Mesenteric fat pad (tissue), 1 donor: Measurements from ENCODE around the gene CCDC74A. TPM values are rescaled to one million over a fixed set of nuclear protein-coding genes. Genes with fewer than 3 reads are reported as not detected.
"Not testable (repeated sequence)": the region's sequence is repeated elsewhere in the genome, so short reads cannot be mapped to it uniquely, and the experiment has no call there.

Source experiments
- DNase-seq: peaks from one replicate; pipeline ENCODE4 v3.0.0-alpha.2; 2020; ENCODE audit warnings: low spot score
- microRNA-seq: library from miRNA; unstranded; fragments of <30 nt; microRNA quantifications from one replicate; pipeline ENCODE4 v1.2.0, GENCODE V29; 2020; ENCODE audit warnings: borderline number of aligned reads
- total RNA-seq: library from RNA; stranded (reverse); fragmentation: NEBNext Ultra II Directional; extraction: Animal tissue kit (Norgen Biotek cat#: 25700); gene quantifications from one replicate; pipeline ENCODE4 v1.2.1, GENCODE V29; 2021
- donor health status: DM: yes; HTN: yes; CAD: no.

CCDC74A gene
- total RNA-seq, 1 donor from 2014 or later = 0.96 TPM

DNA sequence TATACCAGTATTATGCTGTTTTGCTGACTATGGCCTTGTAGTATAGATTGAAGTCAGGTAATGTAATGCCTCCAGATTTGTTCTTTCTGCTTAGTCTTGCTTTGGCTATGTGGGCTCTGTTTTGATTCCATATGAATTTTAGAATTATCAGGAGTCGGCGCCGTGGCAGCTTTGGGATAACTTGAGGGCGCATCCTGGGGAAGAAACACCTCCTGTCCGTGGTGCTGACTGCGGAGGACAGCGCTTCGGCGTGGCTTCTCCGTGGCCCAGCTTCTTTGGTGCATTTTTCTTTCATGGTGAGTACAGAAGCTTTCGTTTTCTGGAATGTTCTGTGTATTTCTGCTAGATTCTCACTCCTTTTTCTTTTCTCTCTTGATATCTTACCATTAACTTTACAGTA lies 25.2 kb downstream of the CCDC74A start:
- DNase-seq = no peak

DNA sequence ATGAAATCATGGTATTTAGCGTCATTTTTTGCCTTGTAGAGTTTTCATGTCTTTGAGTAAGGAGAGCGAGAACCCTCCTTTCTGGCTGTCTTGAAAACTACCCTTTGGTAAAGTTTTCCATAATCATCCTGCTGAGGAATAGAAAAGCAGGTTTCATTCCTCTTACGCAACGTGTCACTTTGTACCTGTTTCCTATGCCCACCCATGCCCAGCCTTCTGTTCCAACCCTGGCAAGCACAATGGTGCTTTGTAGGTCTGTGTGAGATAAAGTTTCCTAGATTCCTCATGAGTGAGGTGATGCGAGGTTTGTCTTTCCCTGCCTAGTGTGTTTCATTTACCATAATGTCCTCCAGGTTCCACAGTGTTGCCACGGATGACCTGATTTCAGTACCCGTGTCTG lies 29.3 kb downstream of the CCDC74A start:
- no peak for DNase-seq

DNA sequence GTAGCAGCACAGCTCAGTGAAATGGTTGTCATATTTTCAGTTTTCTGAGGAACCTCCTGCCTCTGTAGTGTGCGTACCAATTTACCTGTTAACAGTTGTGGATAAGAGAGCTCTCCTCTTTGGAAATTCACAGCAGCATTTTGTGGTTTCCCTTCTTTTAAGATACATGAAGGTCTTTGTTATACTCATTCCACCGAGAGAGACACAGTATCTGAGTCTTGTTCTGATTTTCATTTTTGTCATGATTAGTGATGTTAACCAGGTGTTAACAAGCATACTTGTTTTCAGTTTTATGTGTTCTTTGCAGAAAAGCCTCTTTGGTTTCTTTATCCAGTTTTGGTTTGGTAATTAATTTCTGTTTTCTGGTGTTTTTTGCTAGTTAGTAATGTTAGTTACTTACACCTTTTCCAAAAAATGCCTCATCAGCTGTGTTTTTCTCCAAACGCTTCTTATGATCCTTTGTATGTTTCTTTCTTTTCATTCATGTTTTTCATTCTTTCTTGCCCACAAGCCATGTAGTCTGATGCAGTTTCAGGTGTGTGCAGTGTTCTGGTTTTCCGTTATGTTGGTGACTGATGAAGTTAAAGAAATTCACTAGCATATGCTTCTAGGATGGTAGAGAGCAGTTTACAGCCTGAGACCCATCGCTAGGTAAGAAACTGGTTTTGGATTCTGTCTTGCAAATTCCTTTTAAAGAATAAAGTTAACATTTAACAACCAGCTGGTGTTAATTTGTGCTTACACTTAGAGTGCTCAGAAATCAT lies 30.1 kb downstream of the CCDC74A start:
- DNase-seq = no peak

DNA sequence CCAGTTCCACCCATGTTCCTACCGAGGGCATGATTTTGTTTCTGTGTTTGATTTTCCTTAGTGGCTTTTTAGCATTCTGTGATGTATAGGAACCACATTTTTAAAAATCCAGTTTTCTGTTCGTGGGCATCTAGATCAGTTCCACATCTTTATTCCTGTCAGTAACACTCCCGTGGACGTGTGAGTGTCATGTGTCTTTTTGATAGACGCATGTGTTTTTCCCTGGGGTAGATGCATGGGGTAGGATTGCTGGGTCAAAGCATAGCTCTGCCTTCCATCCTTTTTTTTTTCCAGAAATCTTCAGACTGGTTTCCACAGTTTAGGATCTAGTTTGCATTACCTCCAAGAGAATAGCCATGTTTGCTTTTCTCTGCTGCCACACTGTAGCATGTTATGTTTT lies 38.7 kb downstream of the CCDC74A start:
- no peak for DNase-seq

DNA sequence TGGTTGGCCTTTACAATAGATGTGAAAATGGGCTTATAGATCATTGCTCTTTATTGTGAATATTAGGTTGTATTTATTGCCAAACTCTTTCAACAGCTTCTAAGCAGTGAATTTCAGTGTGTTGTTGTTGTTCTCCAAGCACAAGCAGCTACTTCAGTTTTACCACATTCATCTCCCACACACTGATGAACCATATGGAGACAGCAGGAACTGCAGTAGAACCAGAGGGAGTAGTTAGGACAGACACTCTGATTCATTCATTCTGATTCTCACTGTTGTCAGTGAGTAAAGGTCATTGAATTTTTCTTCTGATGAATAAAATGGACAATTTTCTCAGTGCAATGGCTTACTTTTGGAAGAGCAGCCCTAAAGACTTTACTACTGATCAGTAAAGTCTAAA lies 40.2 kb downstream of the CCDC74A start:
- no peak for DNase-seq

DNA sequence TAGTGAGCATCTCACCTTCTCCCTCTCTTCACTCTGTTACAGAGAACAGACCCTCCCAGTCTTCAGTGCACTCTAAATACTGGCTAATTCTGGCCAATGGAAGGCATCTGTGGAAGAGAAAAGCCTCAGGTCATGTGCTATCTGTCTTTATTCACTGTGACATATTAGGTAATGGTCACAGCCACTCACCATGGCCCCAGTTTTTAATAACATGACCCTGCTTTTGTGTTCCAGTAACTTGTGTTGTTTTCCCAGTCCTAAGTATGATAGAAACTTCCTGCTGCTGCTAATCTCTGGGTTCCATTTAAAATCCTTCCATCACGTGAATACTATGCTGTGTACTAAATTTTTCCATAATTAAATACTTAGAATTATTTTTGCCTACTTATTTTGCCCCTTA lies 40.7 kb downstream of the CCDC74A start:
- not testable (repeated sequence) for DNase-seq

DNA sequence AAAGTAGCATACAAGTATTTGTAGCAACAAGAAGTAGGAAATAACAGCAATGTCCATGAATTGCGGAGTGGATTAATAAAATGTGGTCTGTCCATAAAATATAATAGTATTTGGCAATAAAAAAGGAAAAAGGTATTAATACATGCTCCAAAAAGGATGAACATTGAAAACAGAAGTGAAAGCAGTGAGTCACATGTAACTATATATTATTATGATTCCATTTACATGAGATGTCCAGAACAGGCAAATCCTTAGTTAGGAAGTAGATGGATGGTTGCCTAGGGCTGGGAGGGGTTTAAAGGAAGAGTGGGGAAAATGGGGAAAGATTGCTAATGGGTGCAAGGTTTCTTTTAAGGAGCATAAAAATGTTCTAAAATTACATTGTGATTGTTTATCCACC lies 44.5 kb downstream of the CCDC74A start:
- DNase-seq = no peak

DNA sequence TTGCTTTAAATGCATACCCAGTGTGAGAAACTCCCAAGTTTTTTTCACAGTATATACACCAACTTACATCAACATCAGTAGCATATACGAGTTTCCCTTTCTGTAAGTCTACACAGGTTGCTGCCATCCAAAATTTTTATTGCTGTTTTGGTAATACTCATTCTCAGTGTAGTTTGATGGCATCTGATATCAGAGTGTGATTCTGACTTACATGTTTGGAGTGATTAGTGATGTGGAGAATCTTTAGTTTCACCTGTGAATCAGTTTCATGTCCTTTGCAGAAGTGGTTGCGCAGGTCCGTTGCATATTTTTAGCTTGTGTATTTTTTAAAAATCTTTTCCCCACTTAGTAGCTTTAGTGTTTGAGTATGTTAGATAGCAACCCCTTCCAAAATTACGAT lies 50.1 kb downstream of the CCDC74A start:
- no peak for DNase-seq

DNA sequence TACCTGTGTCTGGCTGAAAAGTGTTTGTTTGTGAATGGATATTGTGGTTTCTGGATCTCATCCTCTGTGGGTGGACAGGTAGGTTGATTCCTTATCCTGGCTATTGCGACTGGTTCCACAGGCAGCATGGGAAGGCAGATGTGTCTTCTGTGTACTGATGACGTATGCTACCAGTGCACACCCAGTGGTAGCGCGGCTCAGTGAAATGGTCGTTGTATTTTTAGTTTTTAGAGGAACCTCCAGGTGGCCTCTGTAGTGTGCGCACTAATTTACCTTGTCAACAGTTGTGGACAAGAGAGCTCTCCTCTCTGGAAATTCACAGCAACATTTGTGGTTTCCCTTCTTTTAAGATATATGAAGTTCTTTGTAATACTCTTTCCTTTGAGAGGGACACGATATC lies 52.5 kb downstream of the CCDC74A start:
- DNase-seq = no peak

Small RNA genes lying within 50 kb of the gene (microRNA-seq; reads per million reads assigned to microRNA genes)
- not detected for gene MIR4784

Other genes with a start within 250 kb of the CCDC74A start
- 0.10 TPM for gene RAB6D, start 163.7 kb upstream of the CCDC74A start, total RNA-seq
- not detected for gene TUBA3D, start 51.8 kb upstream of the CCDC74A start, total RNA-seq
- 37.3 TPM for gene MZT2A, start 35.5 kb upstream of the CCDC74A start, total RNA-seq